HCT116 (cell line): ENCODE data around the gene DENND1A. TPM values are rescaled to one million over a fixed set of nuclear protein-coding genes. Genes with fewer than 3 reads are reported as not detected.

Source experiments
- ATAC-seq: fragments of 200-7000 bp; cut with Tn5 transposase; 2 replicates; pipeline ENCODE4 v1.9.1; 2020; ENCODE audit warnings: mild to moderate bottlenecking, moderate library complexity
- BruUV-seq: library from RNA; stranded (reverse); fragments of 400-500 nt; replicated peaks from 2 replicates; lab custom pipeline; 2021; lab: Mats Ljungman, UMichigan
- CTCF ChIA-PET: fragments of 300-600 bp; sonication (Branson Sonifier 250); formaldehyde crosslinking; loops from one replicate; lab custom pipeline; 2021; ENCODE audit warnings: antibody characterized with exemption; lab: Charles Lee
- POLR2A ChIA-PET: fragments of 300-600, 350-600 bp; sonication (Branson Sonifier 250); formaldehyde crosslinking; loops from one replicate; lab custom pipeline; 2021; ENCODE audit warnings: antibody characterized with exemption; lab: Charles Lee
- RAD21 ChIA-PET, 2 experiments: fragments of 300-600 bp; sonication (Branson Sonifier 250); formaldehyde crosslinking; loops; one replicate each; lab custom pipeline; 2023; ENCODE audit warnings: low total read pairs in 2 of 2; ENCODE audit not compliant: uncharacterized antibody in 2 of 2, unreplicated experiment in 2 of 2, low non-redundant PET in 1 of 2; lab: Charles Lee
- DNase-seq: peaks from one replicate; pipeline ENCODE4 v3.0.0-alpha.2; 2010; ENCODE audit warnings: low read depth, low spot score
- H2AFZ ChIP-seq: fragments of 200-600 bp; shearing (Covaris generic), sonication (generic); 2 replicates; pipeline ENCODE4 v1.6.1; 2017; ENCODE audit warnings: low read depth, mixed run types, mixed read lengths, antibody characterized with exemption, low read length; ENCODE audit not compliant: poor library complexity, severe bottlenecking
- H3K27ac ChIP-seq: 2 replicates; pipeline ENCODE4 v1.5.1; 2012; ENCODE audit warnings: low read depth, low read length
- H3K27me3 ChIP-seq: fragments of 200-600 bp; sonication (generic); 2 replicates; pipeline ENCODE4 v1.6.1; 2016; ENCODE audit warnings: mixed run types, low read length, mixed read lengths; ENCODE audit not compliant: insufficient read depth
- H3K36me3 ChIP-seq, 2 experiments: fragments of 200-500 bp in 1 of 2; fragments of 200-600 bp in 1 of 2; sonication (Bioruptor generic) in 1 of 2; sonication (generic) in 1 of 2; 2 replicates each; pipeline versions ENCODE4 v1.5.1 to v1.6.1; 2014 to 2016; ENCODE audit warnings: low read length in 2 of 2, inconsistent platforms in 1 of 2, mixed read lengths in 1 of 2, mixed run types in 1 of 2; ENCODE audit not compliant: insufficient read depth in 2 of 2, control insufficient read depth in 1 of 2
- H3K4me1 ChIP-seq, 2 experiments: fragments of 200-600 bp in 1 of 2; sonication (generic) in 1 of 2; 2 replicates each; pipeline versions ENCODE4 v1.5.1 to v1.6.1; 2012 to 2017; ENCODE audit warnings: low read length in 2 of 2, inconsistent platforms in 1 of 2, mild to moderate bottlenecking in 1 of 2, mixed read lengths in 1 of 2, mixed run types in 1 of 2, moderate library complexity in 1 of 2; ENCODE audit not compliant: insufficient read depth in 2 of 2, control insufficient read depth in 1 of 2
- H3K4me2 ChIP-seq: fragments of 200-600 bp; sonication (generic); 2 replicates; pipeline ENCODE4 v1.6.1; 2017; ENCODE audit warnings: mixed run types, low read length, mixed read lengths
- H3K4me3 ChIP-seq, 2 experiments: fragments of 200-600 bp in 1 of 2; sonication (generic) in 1 of 2; replicated peaks in 1 of 2; 2 replicates each; pipeline ENCODE4 v1.5.1; 2011 to 2016; ENCODE audit warnings: low read length in 2 of 2, control low read depth in 1 of 2, low read depth in 1 of 2, mild to moderate bottlenecking in 1 of 2, mixed read lengths in 1 of 2, mixed run types in 1 of 2
- H3K79me2 ChIP-seq: fragments of 200-600 bp; sonication (generic); 2 replicates; pipeline ENCODE4 v1.6.1; 2017; ENCODE audit warnings: mild to moderate bottlenecking, mixed run types, low read length, moderate library complexity, mixed read lengths; ENCODE audit not compliant: insufficient read depth
- H3K9ac ChIP-seq: fragments of 200-600 bp; sonication (generic); 2 replicates; pipeline ENCODE4 v1.6.1; 2016; ENCODE audit warnings: low read length, mixed read lengths
- H3K9me2 ChIP-seq: fragments of 200-600 bp; sonication (generic), shearing (Covaris generic); 2 replicates; pipeline ENCODE4 v1.6.1; 2017; ENCODE audit warnings: mixed run types, mild to moderate bottlenecking, moderate library complexity; ENCODE audit not compliant: insufficient read depth
- H3K9me3 ChIP-seq, 2 experiments: fragments of 200-500 bp in 1 of 2; fragments of 200-600 bp in 1 of 2; sonication (Bioruptor generic) in 1 of 2; sonication (generic) in 1 of 2; 2 replicates each; pipeline ENCODE4 v1.6.1; 2014 to 2017; ENCODE audit warnings: low read length in 2 of 2, mixed read lengths in 2 of 2, inconsistent platforms in 1 of 2, low read depth in 1 of 2, mild to moderate bottlenecking in 1 of 2, mixed run types in 1 of 2, moderate library complexity in 1 of 2; ENCODE audit not compliant: control insufficient read depth in 1 of 2, insufficient read depth in 1 of 2
- H4K20me1 ChIP-seq: fragments of 200-600 bp; sonication (generic), shearing (Covaris generic); 2 replicates; pipeline ENCODE4 v1.6.1; 2017; ENCODE audit warnings: mixed run types, mild to moderate bottlenecking, moderate library complexity; ENCODE audit not compliant: insufficient read depth
- ATF3 ChIP-seq: IDR thresholded peaks from 2 replicates; pipeline ENCODE4 v1.6.1; 2012
- CBX3 ChIP-seq: IDR thresholded peaks from 2 replicates; pipeline ENCODE4 v1.6.1; 2012; ENCODE audit warnings: low read depth
- EGR1 ChIP-seq: IDR thresholded peaks from 2 replicates; pipeline ENCODE4 v1.6.1; 2012; ENCODE audit warnings: low read depth
- ELF1 ChIP-seq: IDR thresholded peaks from 2 replicates; pipeline ENCODE4 v1.6.1; 2012; ENCODE audit warnings: low read depth, borderline replicate concordance
- EZH2 ChIP-seq: fragments of 200-600 bp; sonication (generic); IDR thresholded peaks from 2 replicates; pipeline ENCODE4 v1.6.1; 2017; ENCODE audit warnings: antibody characterized with exemption, mixed run types
- EZH2phosphoT487 ChIP-seq: fragments of 200-600 bp; IDR thresholded peaks from 2 replicates; pipeline ENCODE4 v1.6.1; 2018; ENCODE audit warnings: antibody characterized with exemption, borderline replicate concordance
- FOSL1 ChIP-seq: IDR thresholded peaks from 2 replicates; pipeline ENCODE4 v1.6.1; 2012; ENCODE audit warnings: low read depth
- JUND ChIP-seq: IDR thresholded peaks from 2 replicates; pipeline ENCODE4 v1.6.1; 2012
- POLR2AphosphoS5 ChIP-seq: IDR thresholded peaks from 2 replicates; pipeline ENCODE4 v1.6.1; 2011; ENCODE audit warnings: mild to moderate bottlenecking, low read depth, low read length, moderate library complexity
- REST ChIP-seq: IDR thresholded peaks from 2 replicates; pipeline ENCODE4 v1.6.1; 2012; ENCODE audit warnings: low read depth
- SIN3A ChIP-seq: IDR thresholded peaks from 2 replicates; pipeline ENCODE4 v1.6.1; 2012; ENCODE audit warnings: low read depth
- SRF ChIP-seq: IDR thresholded peaks from 2 replicates; pipeline ENCODE4 v1.6.1; 2012; ENCODE audit warnings: low read depth
- TCF7L2 ChIP-seq: IDR thresholded peaks from 2 replicates; pipeline ENCODE4 v1.7.0; 2011; ENCODE audit warnings: borderline replicate concordance, inconsistent platforms; ENCODE audit not compliant: insufficient read depth, insufficient read length; ENCODE audit errors: extremely low read depth
- YY1 ChIP-seq: IDR thresholded peaks from 2 replicates; pipeline ENCODE4 v1.6.1; 2011; ENCODE audit warnings: low read length, low read depth, moderate library complexity, mild to moderate bottlenecking; ENCODE audit not compliant: insufficient replicate concordance; ENCODE audit errors: extremely low read depth
- ZFX ChIP-seq: fragments of 450-650 bp; IDR thresholded peaks from 2 replicates; pipeline ENCODE4 v1.6.1; 2017
- ZNF274 ChIP-seq: fragments of 200-500 bp; sonication (Bioruptor generic); IDR thresholded peaks from 2 replicates; pipeline ENCODE4 v1.6.1; 2014; ENCODE audit warnings: mild to moderate bottlenecking, low read depth, low read length, inconsistent platforms
- intact Hi-C: fragments of 100-400 bp; cut with micrococcal nuclease; formaldehyde crosslinking; loops from 2 replicates; pipeline ENCODE4 v1.10.0; 2022
- total RNA-seq: library from RNA; stranded (reverse); gene quantifications from one replicate; pipeline ENCODE4 v1.2.1, GENCODE V29; 2021; ENCODE audit not compliant: unreplicated experiment
- TF ChIP-seq, protein P1 (sequence below): IDR thresholded peaks from 2 replicates; pipeline ENCODE4 v1.6.1; 2011; ENCODE audit warnings: mild to moderate bottlenecking, low read length, moderate library complexity; ENCODE audit not compliant: insufficient replicate concordance; ENCODE audit errors: extremely low read depth

Gene DENND1A
- total RNA-seq, 1 experiment from 2014 or later: 33.0 TPM

GRCh38 chr9:123485216-123485615 lies 444.7 kb downstream of the DENND1A start:
- CTCF ChIA-PET: no interaction called here
- Histone ChIP-seq H3K9me3 (no peaks in the 10 kb centered on the region), H3K9ac (no peak overlapping the region), H3K36me3 (no peaks in the 10 kb centered on the region), H3K27me3 (no peaks in the 10 kb centered on the region), H3K4me1 (no peaks in the 10 kb centered on the region), H2AFZ (no peak overlapping the region), H3K4me3 (no peak overlapping the region), H3K79me2 (no peaks in the 10 kb centered on the region), H3K9me2 (no peaks in the 10 kb centered on the region), H4K20me1 (no peaks in the 10 kb centered on the region), H3K4me2 (no peak overlapping the region), H3K27ac (no peak overlapping the region)
- no peak for TF ChIP-seq SRF
- TF ChIP-seq ATF3: no peak
- TF ChIP-seq EZH2phosphoT487: no peak
- TF ChIP-seq CBX3: no peak
- no peak for TF ChIP-seq ELF1
- no peak for TF ChIP-seq POLR2AphosphoS5
- TF ChIP-seq, protein P1, sequence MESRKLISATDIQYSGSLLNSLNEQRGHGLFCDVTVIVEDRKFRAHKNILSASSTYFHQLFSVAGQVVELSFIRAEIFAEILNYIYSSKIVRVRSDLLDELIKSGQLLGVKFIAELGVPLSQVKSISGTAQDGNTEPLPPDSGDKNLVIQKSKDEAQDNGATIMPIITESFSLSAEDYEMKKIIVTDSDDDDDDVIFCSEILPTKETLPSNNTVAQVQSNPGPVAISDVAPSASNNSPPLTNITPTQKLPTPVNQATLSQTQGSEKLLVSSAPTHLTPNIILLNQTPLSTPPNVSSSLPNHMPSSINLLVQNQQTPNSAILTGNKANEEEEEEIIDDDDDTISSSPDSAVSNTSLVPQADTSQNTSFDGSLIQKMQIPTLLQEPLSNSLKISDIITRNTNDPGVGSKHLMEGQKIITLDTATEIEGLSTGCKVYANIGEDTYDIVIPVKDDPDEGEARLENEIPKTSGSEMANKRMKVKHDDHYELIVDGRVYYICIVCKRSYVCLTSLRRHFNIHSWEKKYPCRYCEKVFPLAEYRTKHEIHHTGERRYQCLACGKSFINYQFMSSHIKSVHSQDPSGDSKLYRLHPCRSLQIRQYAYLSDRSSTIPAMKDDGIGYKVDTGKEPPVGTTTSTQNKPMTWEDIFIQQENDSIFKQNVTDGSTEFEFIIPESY: no peak
- TF ChIP-seq ZFX: no peak
- TF ChIP-seq FOSL1: no peak
- TF ChIP-seq EGR1: no peak
- TF ChIP-seq TCF7L2: no peak
- TF ChIP-seq EZH2: no peak
- no peak for TF ChIP-seq YY1
- no peak for TF ChIP-seq JUND
- no peak for TF ChIP-seq REST
- TF ChIP-seq SIN3A: no peak
- no peak for TF ChIP-seq ZNF274
- RAD21 ChIA-PET: no interaction called here
- DNase-seq: no peak
- BruUV-seq: no TSS peak
- intact Hi-C loops: no loop called here
- POLR2A ChIA-PET: no interaction called here
- ATAC-seq: no peak
